Hepatocyte (in vitro differentiated cells): ENCODE data around the gene CMSS1. TPM values are rescaled to one million over a fixed set of nuclear protein-coding genes. Genes with fewer than 3 reads are reported as not detected.

Experiments
- DNase-seq: peaks from one replicate; pipeline ENCODE4 v3.0.0-alpha.2; 2016; ENCODE audit warnings: low spot score
- H2AFZ ChIP-seq: fragments of 200-600 bp; sonication (generic); 2 replicates; pipeline ENCODE4 v1.6.0; 2016; ENCODE audit warnings: antibody characterized with exemption, mild to moderate bottlenecking
- H3K27ac ChIP-seq: fragments of 200-600 bp; sonication (generic); 2 replicates; pipeline ENCODE4 v1.5.1; 2016; ENCODE audit warnings: mild to moderate bottlenecking
- H3K27me3 ChIP-seq: fragments of 200-600 bp; sonication (generic); 2 replicates; pipeline ENCODE4 v1.6.1; 2016
- H3K36me3 ChIP-seq: fragments of 200-600 bp; sonication (generic); replicated peaks from 2 replicates; pipeline ENCODE4 v1.5.1; 2016; ENCODE audit warnings: low read depth; ENCODE audit not compliant: insufficient read depth
- H3K4me1 ChIP-seq: fragments of 200-600 bp; sonication (generic); 2 replicates; pipeline ENCODE4 v1.5.1; 2016; ENCODE audit warnings: mild to moderate bottlenecking, moderate library complexity; ENCODE audit not compliant: insufficient read depth
- H3K4me2 ChIP-seq: fragments of 200-600 bp; sonication (generic); 2 replicates; pipeline ENCODE4 v1.6.0; 2016
- H3K4me3 ChIP-seq: fragments of 200-600 bp; sonication (generic); 2 replicates; pipeline ENCODE4 v1.5.1; 2016; ENCODE audit warnings: mild to moderate bottlenecking
- H3K79me2 ChIP-seq: fragments of 200-600 bp; sonication (generic); 2 replicates; pipeline ENCODE4 v1.6.0; 2017; ENCODE audit warnings: mild to moderate bottlenecking
- H3K9me2 ChIP-seq: fragments of 200-600 bp; sonication (generic); replicated peaks from 2 replicates; pipeline ENCODE4 v1.6.0; 2017; ENCODE audit warnings: mild to moderate bottlenecking; ENCODE audit not compliant: insufficient read depth
- H3K9me3 ChIP-seq: fragments of 200-600 bp; sonication (generic); 2 replicates; pipeline ENCODE4 v1.5.1; 2016; ENCODE audit warnings: low read depth, mild to moderate bottlenecking
- H4K20me1 ChIP-seq: fragments of 200-600 bp; sonication (generic); 2 replicates; pipeline ENCODE4 v1.6.0; 2016; ENCODE audit warnings: mild to moderate bottlenecking; ENCODE audit not compliant: insufficient read depth, poor library complexity, severe bottlenecking
- EZH2 ChIP-seq: fragments of 200-600 bp; sonication (generic); IDR thresholded peaks from 2 replicates; pipeline ENCODE4 v1.6.1; 2016; ENCODE audit warnings: antibody characterized with exemption, mild to moderate bottlenecking, borderline replicate concordance
- EZH2phosphoT487 ChIP-seq: fragments of 200-600 bp; sonication (generic); IDR thresholded peaks from one replicate; pipeline ENCODE4 v1.6.1; 2018; ENCODE audit warnings: antibody characterized with exemption, mild to moderate bottlenecking, low read depth, moderate library complexity; ENCODE audit not compliant: unreplicated experiment, severe bottlenecking
- WGBS: methylation state at CpG from one replicate; pipeline ENCODE4 v1.1.6; 2016; ENCODE audit warnings: low lambda C conversion rate; ENCODE audit errors: missing lambda C conversion rate; 5-methylcytosine and 5-hydroxymethylcytosine counted together
- polyA plus RNA-seq: library from polyadenylated mRNA; unstranded; fragments of >200 nt; fragmentation: Nextera tagmentation; extraction: Ambion mirVana; gene quantifications from 2 replicates; pipeline ENCODE4 v1.2.1, GENCODE V29; 2016
- total RNA-seq: library from RNA; depleted of rRNA; stranded (reverse); fragments of >200 nt; gene quantifications from 2 replicates; pipeline ENCODE4 v1.2.3, GENCODE V29; 2014
- TF ChIP-seq, protein P1 (sequence below): fragments of 200-600 bp; sonication (generic); IDR thresholded peaks from 2 replicates; pipeline ENCODE4 v1.5.1; 2016; ENCODE audit warnings: antibody characterized with exemption, mild to moderate bottlenecking; ENCODE audit not compliant: poor library complexity

CMSS1 gene
- total and polyA plus RNA-seq, 2 experiments from 2014 or later, result 11.8 to 17.0 TPM

DNA sequence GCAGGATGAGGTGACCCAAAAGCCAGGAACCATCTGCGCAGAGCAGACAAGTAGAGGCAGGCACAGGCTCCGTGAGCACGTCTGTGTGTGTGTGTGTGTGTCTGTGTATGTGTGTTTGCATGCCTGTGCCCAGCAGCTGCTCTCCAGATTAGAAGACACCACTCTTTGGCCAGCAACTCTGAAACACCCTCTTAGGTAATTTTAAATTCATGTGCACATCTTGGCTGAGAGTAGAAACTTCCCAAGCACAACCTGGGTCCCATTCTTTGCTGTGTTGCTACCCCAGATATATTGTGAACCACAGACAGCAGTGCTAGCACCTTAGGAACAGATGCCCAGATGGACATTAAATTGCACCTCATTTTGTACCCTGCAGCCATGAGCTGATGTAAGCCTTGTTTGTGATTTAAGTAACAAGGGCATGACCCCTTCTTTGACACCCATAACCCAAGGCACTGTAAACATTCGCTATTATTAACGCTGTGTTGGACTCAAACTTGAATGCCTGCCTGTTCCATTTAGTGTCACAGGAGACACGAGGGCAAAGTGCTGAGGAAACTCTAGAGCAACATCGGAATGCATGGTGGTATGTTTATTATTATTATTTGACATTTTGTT lies 296.9 kb downstream of the CMSS1 start, which contains the start of gene FILIP1L:
TSS of gene FILIP1L (minus strand) at position 89 of the 618 bp plus-strand sequence.
- Histone ChIP-seq H3K4me1 (no peaks in the 10 kb centered on the region), H3K27ac (no peak within 1 kb of the TSS), H3K27me3 (no peaks in the 10 kb centered on the region), H3K9me2 (no peaks in the 10 kb centered on the region), H2AFZ (no peak within 1 kb of the TSS), H3K36me3 (no peaks in the 10 kb centered on the region), H3K79me2 (no peaks in the 10 kb centered on the region), H4K20me1 (no peaks in the 10 kb centered on the region), H3K4me2 (no peak within 1 kb of the TSS), H3K4me3 (no peak within 1 kb of the TSS), H3K9me3 (no peaks in the 10 kb centered on the region)
- DNase-seq, result no peak
- WGBS, result 67% methylated on average over 7 of the region's 7 CpGs
- TF ChIP-seq, protein P1, sequence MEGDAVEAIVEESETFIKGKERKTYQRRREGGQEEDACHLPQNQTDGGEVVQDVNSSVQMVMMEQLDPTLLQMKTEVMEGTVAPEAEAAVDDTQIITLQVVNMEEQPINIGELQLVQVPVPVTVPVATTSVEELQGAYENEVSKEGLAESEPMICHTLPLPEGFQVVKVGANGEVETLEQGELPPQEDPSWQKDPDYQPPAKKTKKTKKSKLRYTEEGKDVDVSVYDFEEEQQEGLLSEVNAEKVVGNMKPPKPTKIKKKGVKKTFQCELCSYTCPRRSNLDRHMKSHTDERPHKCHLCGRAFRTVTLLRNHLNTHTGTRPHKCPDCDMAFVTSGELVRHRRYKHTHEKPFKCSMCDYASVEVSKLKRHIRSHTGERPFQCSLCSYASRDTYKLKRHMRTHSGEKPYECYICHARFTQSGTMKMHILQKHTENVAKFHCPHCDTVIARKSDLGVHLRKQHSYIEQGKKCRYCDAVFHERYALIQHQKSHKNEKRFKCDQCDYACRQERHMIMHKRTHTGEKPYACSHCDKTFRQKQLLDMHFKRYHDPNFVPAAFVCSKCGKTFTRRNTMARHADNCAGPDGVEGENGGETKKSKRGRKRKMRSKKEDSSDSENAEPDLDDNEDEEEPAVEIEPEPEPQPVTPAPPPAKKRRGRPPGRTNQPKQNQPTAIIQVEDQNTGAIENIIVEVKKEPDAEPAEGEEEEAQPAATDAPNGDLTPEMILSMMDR, result no peak
- TF ChIP-seq EZH2 (no peak), EZH2phosphoT487 (no peak)

DNA sequence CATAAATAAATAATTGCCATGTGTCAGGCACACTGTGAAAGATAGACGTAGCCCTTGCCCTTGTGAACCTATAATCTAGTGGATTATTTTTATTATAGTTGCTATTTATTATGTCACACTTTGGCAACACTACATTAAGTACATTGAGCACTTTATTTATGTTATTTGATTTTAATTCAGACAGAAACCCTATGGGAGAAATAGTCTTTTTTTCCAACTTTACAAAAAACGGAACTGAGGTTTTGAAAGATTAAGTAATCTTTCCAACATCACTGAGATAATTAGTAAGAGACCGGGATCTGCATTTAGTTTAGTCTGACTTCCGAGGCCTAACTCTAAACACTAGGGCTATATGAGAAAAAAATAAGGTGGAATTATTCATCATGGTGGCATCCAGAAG lies 299.4 kb downstream of the CMSS1 start:
- H3K27ac ChIP-seq, result no peak overlapping the region
- no peaks in the 10 kb centered on the region for H3K4me1 ChIP-seq
- TF ChIP-seq, protein P1, result no peak
- TF ChIP-seq EZH2phosphoT487, result no peak
- TF ChIP-seq EZH2, result no peak
- H3K4me2 ChIP-seq, result no peak overlapping the region
- H3K9me2 ChIP-seq, result no peaks in the 10 kb centered on the region
- H4K20me1 ChIP-seq, result no peaks in the 10 kb centered on the region
- no peaks in the 10 kb centered on the region for H3K79me2 ChIP-seq
- H3K9me3 ChIP-seq, result no peaks in the 10 kb centered on the region
- 97% methylated on average over 4 of the region's 4 CpGs for WGBS
- H2AFZ ChIP-seq, result no peak overlapping the region
- H3K36me3 ChIP-seq, result no peaks in the 10 kb centered on the region
- H3K4me3 ChIP-seq, result no peak overlapping the region
- no peaks in the 10 kb centered on the region for H3K27me3 ChIP-seq
- no peak for DNase-seq

DNA sequence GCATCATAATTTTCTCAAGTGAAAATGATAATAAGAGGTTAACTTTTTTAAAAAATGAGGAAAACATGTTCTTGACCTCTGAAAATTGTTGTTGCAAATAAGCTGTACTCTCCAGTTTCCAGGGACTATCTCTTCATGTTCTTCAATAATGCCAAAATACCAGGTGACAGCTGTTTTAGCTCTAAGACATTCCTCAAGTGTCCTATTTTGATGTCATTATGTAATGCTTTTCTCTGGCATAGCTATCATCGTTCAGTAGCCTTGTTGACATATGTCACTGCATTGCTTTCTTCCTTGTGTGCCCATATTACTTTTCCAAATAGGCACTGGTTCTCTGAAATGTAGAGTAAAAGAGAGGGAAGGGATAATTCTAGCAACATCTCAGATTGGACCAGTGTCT lies 302.4 kb downstream of the CMSS1 start:
- Histone ChIP-seq H3K4me3 (no peak overlapping the region), H3K4me1 (no peaks in the 10 kb centered on the region), H3K27me3 (no peaks in the 10 kb centered on the region), H3K27ac (no peak overlapping the region), H4K20me1 (no peaks in the 10 kb centered on the region), H3K9me3 (no peaks in the 10 kb centered on the region), H3K36me3 (no peaks in the 10 kb centered on the region), H2AFZ (no peak overlapping the region), H3K9me2 (no peaks in the 10 kb centered on the region), H3K79me2 (no peaks in the 10 kb centered on the region), H3K4me2 (no peak overlapping the region)
- TF ChIP-seq EZH2phosphoT487, result no peak
- TF ChIP-seq EZH2, result no peak
- TF ChIP-seq, protein P1, result no peak
- 27% methylated on average over 1 of the region's 1 CpG for WGBS
- no peak for DNase-seq

DNA sequence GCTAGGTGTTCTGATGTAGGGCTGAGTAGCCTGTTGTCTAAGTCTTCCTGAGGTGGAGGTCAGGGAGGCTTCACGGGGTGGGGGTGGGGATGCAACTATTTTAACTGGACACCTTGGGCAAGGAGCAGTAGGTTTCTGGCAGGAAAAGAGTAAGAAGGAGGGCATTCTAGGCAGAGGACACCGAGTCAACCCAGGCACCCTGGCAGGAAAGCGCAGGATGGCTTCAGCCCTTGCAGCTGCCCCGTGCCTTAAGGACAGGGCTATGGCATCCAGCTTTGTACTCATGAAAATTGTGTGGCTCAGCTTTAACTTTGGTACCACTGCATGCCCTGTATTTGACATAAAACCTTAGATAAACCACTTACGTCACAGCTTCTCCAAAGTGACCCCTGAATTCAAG lies 303.0 kb downstream of the CMSS1 start:
- Histone ChIP-seq H3K27ac (no peak overlapping the region), H3K4me1 (no peaks in the 10 kb centered on the region), H3K4me2 (no peak overlapping the region), H3K27me3 (no peaks in the 10 kb centered on the region), H3K79me2 (no peaks in the 10 kb centered on the region), H3K9me2 (no peaks in the 10 kb centered on the region), H3K4me3 (no peak overlapping the region), H4K20me1 (no peaks in the 10 kb centered on the region), H3K36me3 (no peaks in the 10 kb centered on the region), H3K9me3 (no peaks in the 10 kb centered on the region), H2AFZ (no peak overlapping the region)
- DNase-seq, result no peak
- WGBS, result 94% methylated on average over 5 of the region's 5 CpGs
- no peak for TF ChIP-seq EZH2
- TF ChIP-seq EZH2phosphoT487, result no peak
- TF ChIP-seq, protein P1, result no peak
